Right hindlimb (tissue), 1 donor: ENCODE measurements around the gene TRIM33.

Experiments used
- DNase-seq: peaks from one replicate; pipeline ENCODE4 v3.0.0-alpha.2; 2018

Gene TRIM33

DNA sequence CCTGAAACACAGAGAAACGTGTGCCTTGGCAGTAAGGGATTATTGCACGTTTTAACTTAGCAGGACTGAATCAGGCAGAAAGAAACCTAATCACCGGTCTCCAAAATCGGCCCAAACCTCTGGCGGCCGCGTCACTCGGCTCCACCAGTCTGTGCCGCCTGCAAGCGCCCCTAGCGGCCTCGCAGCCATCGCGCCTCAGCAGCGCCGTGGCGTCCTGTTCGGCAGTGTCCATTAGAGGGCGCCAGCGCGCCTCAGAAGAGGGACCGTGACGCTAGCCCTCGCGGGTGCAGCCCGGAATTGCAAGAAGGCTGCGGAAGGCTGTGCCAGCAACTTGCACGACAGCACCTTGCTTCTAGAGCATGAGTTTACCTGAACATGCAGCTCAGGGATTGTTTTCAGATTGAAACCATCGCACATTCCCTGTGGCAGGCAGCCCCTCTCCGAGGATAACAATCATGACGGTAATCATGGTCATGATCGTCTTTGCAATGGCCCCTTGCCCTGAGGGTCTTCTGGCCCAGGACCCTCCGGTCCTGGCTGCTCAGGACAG lies 164.4 kb downstream of the TRIM33 start:
- DNase-seq: peak; percentile 97

GRCh38 chr1:114345930-114346479 lies 165.0 kb downstream of the TRIM33 start:
- peak; percentile 31 for DNase-seq

DNA sequence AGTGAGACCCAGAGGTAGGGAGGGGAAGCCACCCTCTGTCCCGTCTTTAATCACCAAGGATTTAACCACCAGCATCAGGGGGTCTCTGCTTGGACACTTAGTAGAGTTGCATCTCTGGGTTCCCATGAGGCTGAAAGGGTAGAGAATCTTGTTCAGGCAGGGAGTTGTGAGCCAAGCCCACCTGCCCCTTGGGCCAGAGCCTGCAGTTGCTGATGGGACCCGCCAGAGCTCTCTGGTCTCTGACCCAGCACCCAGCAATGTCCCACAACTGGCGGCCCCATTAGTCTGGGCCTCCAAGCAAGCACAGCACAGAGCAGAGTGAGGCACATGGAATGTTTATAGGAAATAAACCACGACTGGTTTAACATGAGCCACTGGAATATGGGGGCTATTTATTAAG lies 166.3 kb downstream of the TRIM33 start:
- no peak for DNase-seq
